AG10803 (cell line): ENCODE results near the gene RXFP1.

ENCODE experiments used
- DNase-seq: peaks from one replicate; pipeline ENCODE4 v3.0.0; 2010; ENCODE audit warnings: low read depth
- H3K4me3 ChIP-seq: 2 replicates; pipeline ENCODE4 v1.5.1; 2011; ENCODE audit warnings: mild to moderate bottlenecking, low read length, control low read depth
- TF ChIP-seq, protein P1 (sequence below): conservative IDR thresholded peaks from 2 replicates; pipeline ENCODE4 v1.5.1; 2011; ENCODE audit warnings: mild to moderate bottlenecking, low read length, control low read depth, inconsistent platforms

Gene RXFP1

DNA sequence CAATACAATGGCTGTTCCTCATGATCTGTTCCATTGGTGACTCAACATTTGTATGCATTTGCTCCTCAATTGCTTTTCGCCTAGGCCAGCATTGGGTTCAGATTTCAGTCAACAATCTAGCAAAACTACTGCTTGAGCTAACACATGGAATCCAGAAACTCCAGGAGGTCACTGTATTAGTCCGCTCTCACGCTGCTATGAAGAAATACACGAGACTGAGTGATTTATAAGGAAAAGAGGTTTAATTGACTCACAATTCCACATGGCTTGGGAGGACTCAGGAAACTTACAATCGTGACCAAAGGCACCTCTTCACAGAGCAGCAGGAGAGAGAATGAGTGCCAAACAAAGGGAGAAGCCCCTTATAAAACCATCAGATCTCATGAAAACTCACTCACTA is 67.1 kb downstream of the RXFP1 start:
- TF ChIP-seq, protein P1, sequence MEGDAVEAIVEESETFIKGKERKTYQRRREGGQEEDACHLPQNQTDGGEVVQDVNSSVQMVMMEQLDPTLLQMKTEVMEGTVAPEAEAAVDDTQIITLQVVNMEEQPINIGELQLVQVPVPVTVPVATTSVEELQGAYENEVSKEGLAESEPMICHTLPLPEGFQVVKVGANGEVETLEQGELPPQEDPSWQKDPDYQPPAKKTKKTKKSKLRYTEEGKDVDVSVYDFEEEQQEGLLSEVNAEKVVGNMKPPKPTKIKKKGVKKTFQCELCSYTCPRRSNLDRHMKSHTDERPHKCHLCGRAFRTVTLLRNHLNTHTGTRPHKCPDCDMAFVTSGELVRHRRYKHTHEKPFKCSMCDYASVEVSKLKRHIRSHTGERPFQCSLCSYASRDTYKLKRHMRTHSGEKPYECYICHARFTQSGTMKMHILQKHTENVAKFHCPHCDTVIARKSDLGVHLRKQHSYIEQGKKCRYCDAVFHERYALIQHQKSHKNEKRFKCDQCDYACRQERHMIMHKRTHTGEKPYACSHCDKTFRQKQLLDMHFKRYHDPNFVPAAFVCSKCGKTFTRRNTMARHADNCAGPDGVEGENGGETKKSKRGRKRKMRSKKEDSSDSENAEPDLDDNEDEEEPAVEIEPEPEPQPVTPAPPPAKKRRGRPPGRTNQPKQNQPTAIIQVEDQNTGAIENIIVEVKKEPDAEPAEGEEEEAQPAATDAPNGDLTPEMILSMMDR = no peak
- H3K4me3 ChIP-seq = no peak overlapping the region
- DNase-seq = no peak

DNA sequence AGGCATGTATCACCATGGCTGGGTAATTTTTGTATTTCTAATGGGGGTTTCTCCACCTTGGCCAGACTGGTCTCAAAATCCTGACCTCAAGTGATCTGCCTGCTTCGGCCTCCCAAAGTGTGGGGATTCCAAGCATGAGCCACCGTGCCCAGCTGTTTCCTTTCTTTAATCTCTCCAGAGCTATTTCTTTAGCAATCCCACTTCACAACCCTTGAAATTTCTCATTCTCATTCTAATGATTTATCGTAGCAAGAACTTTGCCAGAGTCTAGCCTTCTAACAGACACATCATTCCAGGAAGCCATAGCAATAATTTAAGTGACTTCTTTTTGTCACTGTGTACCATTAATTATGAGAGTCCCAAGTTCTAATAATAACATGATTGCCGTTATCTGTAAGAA is 68.6 kb downstream of the RXFP1 start:
- no peak for DNase-seq
- TF ChIP-seq, protein P1 = no peak
- no peak overlapping the region for H3K4me3 ChIP-seq

DNA sequence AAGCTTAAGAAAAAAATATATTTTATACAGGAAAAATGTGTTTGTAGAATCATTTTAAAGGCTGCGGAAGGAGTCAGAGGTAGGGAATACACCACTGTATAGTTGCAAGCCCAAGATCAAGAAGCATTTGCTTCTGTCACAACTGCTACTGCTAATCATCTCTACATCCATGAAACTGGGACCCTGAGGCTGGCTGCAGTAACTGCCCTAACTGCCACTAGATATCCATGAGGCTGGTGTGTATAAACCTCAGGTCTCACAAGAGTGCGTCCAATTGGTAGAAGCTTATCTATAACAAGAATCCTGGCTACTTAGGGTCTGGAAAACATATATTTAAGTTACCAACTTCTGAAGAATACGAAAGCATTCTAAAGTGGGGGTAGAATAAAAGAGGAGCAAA is 69.1 kb downstream of the RXFP1 start:
- no peak overlapping the region for H3K4me3 ChIP-seq
- TF ChIP-seq, protein P1 = no peak

DNA sequence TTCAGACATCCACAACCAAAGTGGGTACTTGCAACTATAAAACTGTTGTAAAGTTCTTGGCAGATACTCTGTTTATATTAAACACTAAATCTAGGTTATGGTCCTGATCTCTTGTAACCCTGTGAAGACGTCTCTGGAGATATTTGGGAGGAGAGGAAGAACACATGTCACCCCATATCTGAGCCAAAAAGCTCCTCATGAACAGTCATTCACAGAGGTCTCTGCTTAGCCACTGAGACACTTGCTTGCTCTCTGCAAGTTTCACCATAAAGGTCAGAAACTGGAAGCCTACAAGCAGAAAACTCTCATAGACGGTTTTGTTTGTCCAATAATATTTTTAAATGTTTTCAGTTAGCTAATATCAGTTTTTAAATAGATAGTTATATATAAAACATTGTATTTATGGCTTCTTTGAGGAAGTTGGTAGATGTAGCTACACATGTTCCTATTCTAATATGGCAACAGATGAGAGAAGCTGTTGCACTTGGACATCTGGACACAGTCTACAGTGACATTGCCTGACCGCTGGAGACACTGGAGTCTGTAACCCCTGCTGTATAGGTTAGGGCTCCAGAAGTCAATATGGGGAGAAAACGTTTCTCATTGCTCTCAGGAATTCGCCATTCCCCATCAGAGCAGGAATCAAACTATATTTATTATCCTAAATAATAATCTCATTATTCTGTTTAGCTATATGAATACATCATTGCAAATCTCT is 76.4 kb downstream of the RXFP1 start:
- no peak for DNase-seq
- TF ChIP-seq, protein P1 = no peak
- H3K4me3 ChIP-seq = no peak overlapping the region

More for the DNA sequence above, 69.1 kb downstream of the RXFP1 start:
- DNase-seq = no peak

DNA sequence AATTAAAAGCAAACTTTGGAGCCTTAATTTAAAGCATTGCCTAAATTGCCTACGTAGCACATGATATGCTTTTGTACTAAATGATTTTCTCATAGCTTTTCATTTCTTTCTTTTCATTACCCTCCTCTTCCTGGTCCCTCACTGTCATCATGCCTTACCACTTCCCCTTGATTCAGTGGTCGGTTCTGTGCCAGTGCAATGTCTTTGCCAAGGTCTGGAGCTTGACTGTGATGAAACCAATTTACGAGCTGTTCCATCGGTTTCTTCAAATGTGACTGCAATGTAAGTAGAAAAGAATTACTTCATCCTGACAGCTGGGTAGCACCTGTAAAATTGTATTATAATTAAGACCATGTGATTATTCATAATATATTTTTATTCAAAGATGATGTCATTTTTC is 77.5 kb downstream of the RXFP1 start:
- TF ChIP-seq, protein P1 = no peak
- no peak overlapping the region for H3K4me3 ChIP-seq
- DNase-seq = peak; percentile 24

DNA sequence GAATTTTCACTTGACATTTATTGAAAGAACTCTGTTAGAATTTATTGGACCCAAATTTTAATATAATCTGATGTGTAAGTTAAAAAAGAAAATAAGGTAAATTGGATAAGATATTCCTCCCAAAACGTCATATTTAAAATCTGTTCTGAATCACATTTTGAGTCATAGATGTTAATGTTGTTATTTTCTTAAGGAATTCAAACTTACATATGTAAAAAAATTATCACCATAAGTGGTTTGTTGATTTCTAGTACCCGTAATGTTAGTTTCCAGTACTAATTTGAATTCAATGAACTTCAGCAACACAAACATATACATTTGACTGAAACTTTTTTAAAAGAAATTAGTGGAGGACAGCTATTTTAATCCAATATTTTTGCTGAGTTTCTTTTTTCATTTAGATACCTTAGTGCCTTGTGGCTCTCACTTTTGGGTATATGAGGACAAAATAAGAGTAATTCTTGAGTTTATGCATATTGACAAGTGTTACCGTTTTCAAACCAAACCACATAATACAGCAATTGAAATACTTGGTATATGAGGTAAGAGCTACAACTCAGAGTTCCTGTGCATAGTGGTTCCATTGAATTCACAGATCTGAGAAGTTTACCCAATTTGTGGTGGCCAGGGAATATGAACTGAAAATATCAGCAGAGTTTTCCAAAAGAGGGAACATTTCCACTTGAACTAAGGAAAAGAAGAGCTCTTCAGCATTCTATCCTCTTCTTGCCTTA is 78.2 kb downstream of the RXFP1 start:
- no peak for DNase-seq
- TF ChIP-seq, protein P1 = no peak
- no peak overlapping the region for H3K4me3 ChIP-seq

DNA sequence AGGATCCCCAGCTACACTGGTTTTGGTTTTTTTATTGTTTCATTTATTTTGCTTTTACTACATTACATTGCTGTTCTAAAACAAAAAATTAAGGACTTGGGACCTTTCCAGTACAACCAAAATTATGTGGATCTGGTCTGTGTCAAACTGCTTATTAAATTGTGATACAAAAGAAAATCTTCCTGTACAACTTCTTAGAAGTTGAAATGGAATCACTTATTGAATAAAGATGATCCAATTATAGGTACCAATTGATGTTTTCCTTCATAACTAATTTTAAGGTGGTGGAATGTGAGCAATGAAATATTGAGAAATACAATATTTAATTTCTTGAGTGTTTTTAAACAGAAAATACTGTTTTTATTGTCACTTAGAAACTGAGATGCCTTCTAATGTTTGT is 82.7 kb downstream of the RXFP1 start:
- no peak for DNase-seq
- no peak overlapping the region for H3K4me3 ChIP-seq
- TF ChIP-seq, protein P1 = no peak
